ENCODE measurements around the gene PPID. TPM values are rescaled to one million over a fixed set of nuclear protein-coding genes. Genes with fewer than 3 reads are reported as not detected.
A peak's percentile ranks its signal among the peaks of the same experiment; 100 is the strongest.

Gene PPID
- total RNA-seq (10 to 100 TPM; 10.7 to 10.8 TPM), total RNA-seq (20.1 to 133 (median 41.4) reads per million in 172 experiments)
- 36.9 TPM for polyA plus RNA-seq (2013, experiment 1 of 2)
- 31.8 TPM for polyA plus RNA-seq (2013, experiment 2 of 2)

DNA sequence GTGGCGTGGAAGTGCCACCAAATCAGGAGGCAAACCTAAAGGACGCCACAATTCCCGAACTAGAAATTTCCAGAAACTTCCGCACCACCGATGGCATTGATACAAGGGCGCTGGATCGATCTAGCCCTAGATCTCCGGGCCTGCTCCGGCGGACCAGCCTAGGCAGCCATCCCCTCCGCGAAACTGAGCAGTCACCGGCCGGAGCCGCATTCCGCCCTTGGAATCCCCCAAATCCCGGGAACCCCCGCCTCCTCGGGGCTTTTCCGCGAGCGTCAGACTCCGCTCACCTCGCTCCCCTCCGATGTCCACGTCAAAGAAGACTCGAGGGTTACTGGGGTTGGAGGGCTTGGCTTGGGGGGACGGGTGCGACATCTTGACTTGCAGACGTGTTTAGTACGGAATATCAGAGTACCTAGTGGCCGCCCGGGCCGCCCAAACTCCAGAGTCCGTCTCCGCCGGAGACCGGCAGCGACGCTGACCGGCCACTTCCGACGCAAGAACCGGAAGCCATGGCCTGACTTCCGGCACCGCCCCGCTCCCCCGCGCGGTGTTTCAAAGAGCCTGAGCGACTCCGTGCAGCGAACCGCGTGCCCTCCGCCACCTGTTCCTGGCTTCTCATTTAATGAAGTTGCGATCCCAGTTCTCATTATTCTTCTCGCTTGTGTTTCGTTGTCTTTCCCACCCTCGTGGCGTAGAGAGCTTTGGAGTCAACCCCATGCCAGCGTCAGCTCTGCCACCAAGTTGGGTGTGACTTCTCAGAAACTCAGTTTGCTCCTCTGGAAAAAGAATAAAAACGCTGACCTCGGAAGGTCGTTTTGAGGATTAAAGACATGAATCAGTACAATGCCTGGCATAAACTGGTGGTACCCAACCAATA is at the start of gene PPID:
Gene PPID (minus strand): TSS at position 480 of the 877 bp plus-strand sequence. CDS start 108 bp downstream, at position 372.
- H3K27me3 ChIP-seq (ENCODE audit: control insufficient read depth in 1 of 2, insufficient read depth in 2 of 2, low read length in 2 of 2) = no peaks in the 10 kb centered on the region
- DNase-seq (peak; percentile 56 to 92 (median 70)), ATAC-seq (ENCODE audit: poor library complexity) (peak; percentile 84)
- Mint-ChIP-seq H3K4me3 (peak within 1 kb of the TSS; percentile 96), H3K27ac (peak within 1 kb of the TSS; percentile 94), H3K4me1 (ENCODE audit: low read depth) (peaks cover 38% of the 10 kb centered on the region), H3K27me3 (no peaks in the 10 kb centered on the region), H3K9me3 (no peaks in the 10 kb centered on the region), H3K36me3 (ENCODE audit: low read depth) (peaks cover 50% of the 10 kb centered on the region)
- H3K4me3 ChIP-seq (ENCODE audit: low read length) = peak within 1 kb of the TSS; percentile 97
- H3K9me3 ChIP-seq (ENCODE audit: control insufficient read depth in 1 of 2, insufficient read depth in 1 of 2, low read length in 2 of 2) = no peaks in the 10 kb centered on the region
- intact Hi-C loops (cut with DNase I, micrococcal nuclease) = loop anchor here (2.0 to 5.0 kb wide), 2 partner anchors 50 to 379 kb away; partner anchors contain the start of genes ETFDH (in 1 of the 2) and RAPGEF2 (in 1 of the 2)
- H3K27ac ChIP-seq (ENCODE audit: low read depth in 1 of 2, low read length in 2 of 2) = peak within 1 kb of the TSS; percentile 85 to 94
- peaks cover 25% of the 10 kb centered on the region for H3K36me3 ChIP-seq (ENCODE audit: insufficient read depth, low read length)
- ChIA-PET CTCF (no interaction called here), POLR2A (interaction anchor here (0.6 to 1.3 kb wide), 8 partner anchors 13 to 353 kb away, joined by 3 to 7 read pairs (median 4); partner anchors contain the start of gene FNIP2)
- TF ChIP-seq, protein P1, sequence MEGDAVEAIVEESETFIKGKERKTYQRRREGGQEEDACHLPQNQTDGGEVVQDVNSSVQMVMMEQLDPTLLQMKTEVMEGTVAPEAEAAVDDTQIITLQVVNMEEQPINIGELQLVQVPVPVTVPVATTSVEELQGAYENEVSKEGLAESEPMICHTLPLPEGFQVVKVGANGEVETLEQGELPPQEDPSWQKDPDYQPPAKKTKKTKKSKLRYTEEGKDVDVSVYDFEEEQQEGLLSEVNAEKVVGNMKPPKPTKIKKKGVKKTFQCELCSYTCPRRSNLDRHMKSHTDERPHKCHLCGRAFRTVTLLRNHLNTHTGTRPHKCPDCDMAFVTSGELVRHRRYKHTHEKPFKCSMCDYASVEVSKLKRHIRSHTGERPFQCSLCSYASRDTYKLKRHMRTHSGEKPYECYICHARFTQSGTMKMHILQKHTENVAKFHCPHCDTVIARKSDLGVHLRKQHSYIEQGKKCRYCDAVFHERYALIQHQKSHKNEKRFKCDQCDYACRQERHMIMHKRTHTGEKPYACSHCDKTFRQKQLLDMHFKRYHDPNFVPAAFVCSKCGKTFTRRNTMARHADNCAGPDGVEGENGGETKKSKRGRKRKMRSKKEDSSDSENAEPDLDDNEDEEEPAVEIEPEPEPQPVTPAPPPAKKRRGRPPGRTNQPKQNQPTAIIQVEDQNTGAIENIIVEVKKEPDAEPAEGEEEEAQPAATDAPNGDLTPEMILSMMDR (IDR thresholded peaks at IDR 0.05) = no peak
- peaks cover 17% of the 10 kb centered on the region for H3K4me1 ChIP-seq (ENCODE audit: insufficient read depth, low read length)

DNA sequence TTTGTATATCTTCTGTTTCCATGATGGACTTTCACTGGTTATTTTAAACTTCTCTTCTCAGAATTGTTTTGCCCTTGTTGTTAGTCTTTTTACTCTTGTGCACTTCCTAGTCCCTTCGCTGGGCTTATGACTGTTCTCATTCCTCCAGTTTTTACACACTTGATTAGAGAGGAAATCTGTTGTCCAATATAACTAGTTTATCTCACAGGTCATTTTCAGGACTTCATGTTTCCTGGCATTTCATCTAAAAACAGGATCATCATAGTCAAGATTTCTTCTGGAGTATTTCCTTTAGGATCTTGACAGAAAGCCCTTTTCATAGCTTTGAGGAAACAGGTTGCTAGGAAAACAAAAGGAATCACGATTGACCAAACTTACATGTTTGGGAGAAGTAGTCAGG is 48.6 kb upstream of the PPID start:
- Mint-ChIP-seq H3K4me3 (peak overlapping the region; percentile 72), H3K36me3 (ENCODE audit: low read depth) (peaks cover 4% of the 10 kb centered on the region), H3K27ac (peak overlapping the region; percentile 56), H3K4me1 (ENCODE audit: low read depth) (peaks cover 51% of the 10 kb centered on the region), H3K27me3 (no peaks in the 10 kb centered on the region), H3K9me3 (no peaks in the 10 kb centered on the region)
- ChIA-PET POLR2A (no interaction called here), CTCF (no interaction called here)
- Histone ChIP-seq H3K27me3 (ENCODE audit: control insufficient read depth in 1 of 2, insufficient read depth in 2 of 2, low read length in 2 of 2) (no peaks in the 10 kb centered on the region), H3K4me1 (ENCODE audit: insufficient read depth, low read length) (peaks cover 10% of the 10 kb centered on the region), H3K36me3 (ENCODE audit: insufficient read depth, low read length) (no peaks in the 10 kb centered on the region), H3K4me3 (ENCODE audit: low read length) (no peak overlapping the region), H3K9me3 (ENCODE audit: control insufficient read depth in 1 of 2, insufficient read depth in 1 of 2, low read length in 2 of 2) (no peaks in the 10 kb centered on the region), H3K27ac (ENCODE audit: low read depth in 1 of 2, low read length in 2 of 2) (no peak overlapping the region)
- intact Hi-C loops (cut with DNase I, micrococcal nuclease) = loop anchor here in 1 of 2 experiments (2.0 to 5.0 kb wide), 2 partner anchors 101 to 331 kb away; partner anchors contain the start of genes C4orf46 and RAPGEF2
- TF ChIP-seq, protein P1 (IDR thresholded peaks at IDR 0.05) = no peak
- no peak for DNase-seq
- ATAC-seq (ENCODE audit: poor library complexity) = no peak

DNA sequence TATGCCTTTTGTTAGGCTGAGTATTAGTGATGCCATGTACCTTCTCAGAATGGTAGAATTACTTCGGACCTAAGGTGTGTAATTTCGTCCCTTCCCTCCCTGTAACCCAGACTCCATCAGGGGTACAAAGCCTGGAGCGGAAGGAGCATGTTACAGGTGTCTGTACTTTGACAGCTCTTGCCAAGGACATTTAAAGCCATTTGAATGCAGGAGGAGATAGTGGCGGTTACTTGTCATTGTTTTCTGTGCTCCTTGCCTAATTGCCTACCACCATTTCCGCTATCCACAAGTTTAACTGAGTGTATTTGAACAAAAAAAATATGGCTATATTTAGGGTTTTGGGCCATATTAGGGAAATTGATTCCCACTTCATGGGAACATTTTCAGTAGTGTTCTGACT is 47.5 kb upstream of the PPID start:
- peaks cover 10% of the 10 kb centered on the region for H3K4me1 ChIP-seq (ENCODE audit: insufficient read depth, low read length)
- no peaks in the 10 kb centered on the region for H3K27me3 Mint-ChIP-seq
- peaks cover 51% of the 10 kb centered on the region for H3K4me1 Mint-ChIP-seq (ENCODE audit: low read depth)
- H3K36me3 Mint-ChIP-seq (ENCODE audit: low read depth) = peaks cover 4% of the 10 kb centered on the region
- TF ChIP-seq, protein P1 (IDR thresholded peaks at IDR 0.05) = no peak
- H3K27ac Mint-ChIP-seq = peak overlapping the region; percentile 56
- POLR2A ChIA-PET = no interaction called here
- peak overlapping the region; percentile 98 for H3K4me3 Mint-ChIP-seq
- DNase-seq (no peak), ATAC-seq (ENCODE audit: poor library complexity) (no peak)
- intact Hi-C loops (cut with DNase I, micrococcal nuclease) = loop anchor here in 1 of 2 experiments (5.0 kb wide), 1 partner anchor 332 kb away; the partner anchor contains the start of gene RAPGEF2
- CTCF ChIA-PET = no interaction called here
- H3K4me3 ChIP-seq (ENCODE audit: low read length) = no peak overlapping the region
- no peaks in the 10 kb centered on the region for H3K9me3 Mint-ChIP-seq
- no peak overlapping the region for H3K27ac ChIP-seq (ENCODE audit: low read depth in 1 of 2, low read length in 2 of 2)
- no peaks in the 10 kb centered on the region for H3K36me3 ChIP-seq (ENCODE audit: insufficient read depth, low read length)
- H3K27me3 ChIP-seq (ENCODE audit: control insufficient read depth in 1 of 2, insufficient read depth in 2 of 2, low read length in 2 of 2) = no peaks in the 10 kb centered on the region
- H3K9me3 ChIP-seq (ENCODE audit: control insufficient read depth in 1 of 2, insufficient read depth in 1 of 2, low read length in 2 of 2) = no peaks in the 10 kb centered on the region
